ENCODE measurements around the gene ARMH4.

The ARMH4 gene

DNA sequence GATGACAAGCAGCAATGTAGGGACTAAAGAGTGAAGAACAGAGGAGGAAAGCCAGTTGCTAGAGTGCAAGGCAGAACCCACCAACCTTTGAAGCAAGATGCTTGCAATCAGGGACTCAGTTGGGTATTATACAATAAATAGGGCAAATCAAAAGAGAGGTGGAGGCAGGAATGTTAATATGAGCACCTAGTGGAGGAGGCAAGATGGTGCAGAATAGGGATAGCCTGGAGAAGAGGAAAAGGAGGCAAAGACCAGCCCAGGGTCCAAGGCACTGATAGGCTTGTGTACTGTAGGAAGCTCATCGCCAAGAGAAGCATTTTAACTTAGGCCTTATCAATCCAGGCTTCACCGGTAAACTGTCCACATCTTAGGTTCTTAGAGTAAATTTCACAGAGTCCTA lies 137.2 kb downstream of the ARMH4 start:
- no peak for DNase-seq

- DNase-seq = no peak
These were observed 149.4 kb downstream of the ARMH4 start for GRCh38 chr14:58002618-58003017.

DNA sequence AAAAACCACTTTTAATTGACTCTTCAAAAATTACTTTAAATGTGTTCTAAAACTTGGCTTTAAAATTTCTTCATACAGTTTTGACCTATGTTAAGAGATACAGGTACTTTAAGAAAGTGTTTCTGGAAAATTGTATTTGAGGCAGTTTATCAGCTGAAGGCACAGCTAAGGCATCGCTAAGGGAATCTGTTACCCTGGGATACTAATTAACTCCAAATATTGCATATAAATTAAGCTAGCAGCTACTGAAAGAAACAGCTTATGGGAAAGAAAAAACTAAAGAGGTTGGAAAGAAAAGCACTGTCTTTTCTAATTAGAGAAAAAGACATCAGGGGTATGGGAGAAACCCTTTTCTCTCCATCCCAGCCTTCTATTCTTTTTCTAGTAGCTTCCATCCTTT lies 152.0 kb downstream of the ARMH4 start:
- DNase-seq = no peak

- DNase-seq = no peak
These were observed 152.5 kb downstream of the ARMH4 start for GRCh38 chr14:57999471-57999870.

GRCh38 chr14:57998766-57999165 lies 153.2 kb downstream of the ARMH4 start:
- no peak for DNase-seq

- DNase-seq = no peak
These were observed 160.7 kb downstream of the ARMH4 start for GRCh38 chr14:57991353-57991752.

GRCh38 chr14:57988445-57988844 lies 163.6 kb downstream of the ARMH4 start:
- no peak for DNase-seq

GRCh38 chr14:57987596-57988300 lies 164.3 kb downstream of the ARMH4 start:
- DNase-seq = no peak

GRCh38 chr14:57987051-57987450 lies 165.0 kb downstream of the ARMH4 start:
- DNase-seq = no peak

- DNase-seq = no peak
These were observed 169.0 kb downstream of the ARMH4 start for GRCh38 chr14:57982804-57983634.

GRCh38 chr14:57981817-57982560 lies 170.0 kb downstream of the ARMH4 start:
- no peak for DNase-seq

DNA sequence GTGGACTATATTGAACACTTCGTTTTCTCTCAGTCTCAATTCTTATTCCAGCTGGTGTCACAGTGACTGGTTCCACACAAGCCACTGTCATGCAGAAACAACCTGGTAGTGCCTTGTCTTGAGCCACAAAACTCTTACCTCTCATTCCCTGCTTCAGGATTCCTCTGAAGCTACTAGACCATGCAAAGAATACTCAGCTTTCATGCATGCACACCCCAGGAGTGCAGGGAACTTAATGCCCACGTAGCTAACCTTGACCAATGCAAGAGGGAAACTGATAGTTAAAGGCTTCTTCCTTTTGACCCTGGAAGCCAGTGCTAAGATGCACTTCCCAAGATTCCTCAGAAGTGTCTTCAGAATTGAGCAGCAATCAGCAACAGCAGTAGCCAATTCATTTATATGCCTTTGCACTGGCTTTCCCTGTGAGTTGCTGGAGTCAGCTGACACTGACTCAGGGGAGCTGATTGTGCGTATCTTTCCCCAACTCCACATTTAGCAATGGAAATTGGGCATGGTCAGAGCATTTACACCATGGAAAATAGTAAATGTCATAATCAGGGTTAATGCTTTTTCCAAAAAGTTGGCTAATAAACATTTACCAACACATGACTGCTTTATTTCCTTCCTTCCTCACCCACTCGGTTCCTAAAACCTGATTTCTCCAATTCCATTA lies 172.5 kb downstream of the ARMH4 start:
- no peak for DNase-seq

DNA sequence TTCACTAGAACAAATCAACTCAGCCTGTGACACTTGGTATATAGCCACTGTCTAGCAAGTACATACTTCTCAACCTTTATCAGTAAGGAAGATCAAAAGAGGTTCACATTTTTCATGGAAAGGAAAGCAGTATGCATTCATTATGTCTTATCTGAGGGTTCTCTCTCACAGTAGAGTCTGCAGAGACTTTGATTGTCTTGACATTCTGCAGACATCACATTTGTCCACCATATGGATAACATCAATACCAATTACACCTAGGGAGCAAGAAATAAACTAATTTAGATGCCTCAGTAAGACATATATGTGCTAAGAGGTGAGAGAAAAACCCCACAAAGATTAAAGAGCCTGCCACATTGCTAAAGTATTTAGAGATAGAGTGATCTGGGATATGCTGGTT lies 175.3 kb downstream of the ARMH4 start:
- no peak for DNase-seq

DNA sequence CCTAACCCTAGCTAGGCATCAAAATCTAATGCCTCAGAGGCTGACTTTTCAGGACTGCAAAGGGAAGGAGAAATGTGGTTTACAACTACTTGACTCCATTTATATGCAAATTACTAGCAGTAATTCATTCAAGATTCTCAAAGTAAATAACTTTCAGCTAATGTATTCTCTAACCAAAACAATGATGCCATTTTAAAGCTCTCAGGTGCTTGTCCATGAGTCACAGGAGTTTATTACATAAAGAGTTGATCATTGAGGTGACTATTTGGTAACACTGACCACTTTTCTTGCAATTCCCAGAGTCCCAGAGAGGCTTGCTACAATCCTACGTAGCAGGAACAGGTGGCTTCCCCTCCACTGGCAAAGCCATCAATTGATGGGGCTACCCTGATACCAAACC lies 177.1 kb downstream of the ARMH4 start:
- no peak for DNase-seq

DNA sequence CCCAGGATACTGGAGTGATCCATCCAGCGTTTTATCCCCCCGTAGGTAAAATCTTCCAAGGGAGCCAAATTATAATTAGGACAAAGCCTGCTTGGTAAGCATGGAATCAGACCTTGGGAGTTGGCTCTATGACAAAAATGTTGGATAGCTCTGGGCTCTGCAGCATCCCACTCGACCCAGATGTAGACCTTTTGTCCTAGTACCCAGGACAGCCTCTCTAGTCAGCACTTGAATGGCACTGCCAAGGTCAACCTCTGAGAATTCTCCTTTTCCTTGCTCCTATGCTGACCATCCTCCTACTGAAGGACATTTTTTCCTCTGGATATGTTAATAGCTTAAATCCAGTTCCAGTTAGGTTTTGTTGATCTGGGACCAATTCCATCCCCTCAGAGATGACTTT lies 181.4 kb downstream of the ARMH4 start:
- no peak for DNase-seq

DNA sequence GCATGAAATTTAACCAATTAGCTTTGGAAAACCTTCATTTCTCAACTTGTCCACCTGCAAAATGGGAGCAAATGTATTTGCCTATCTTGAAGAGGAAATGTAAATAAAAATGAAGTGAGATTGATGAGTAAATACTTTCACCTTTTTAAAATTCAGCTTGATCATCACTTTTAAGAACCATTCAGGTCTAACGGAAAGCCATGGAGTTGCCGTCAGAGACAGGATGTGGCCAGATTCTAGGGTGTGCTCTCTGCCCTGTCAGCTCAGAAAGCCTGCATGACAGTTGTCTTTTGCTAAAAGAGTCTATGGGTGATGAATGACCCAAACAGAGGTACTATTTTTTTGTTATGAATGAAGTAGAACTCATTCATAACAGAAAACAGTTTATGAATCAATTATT lies 181.8 kb downstream of the ARMH4 start:
- DNase-seq = no peak

DNA sequence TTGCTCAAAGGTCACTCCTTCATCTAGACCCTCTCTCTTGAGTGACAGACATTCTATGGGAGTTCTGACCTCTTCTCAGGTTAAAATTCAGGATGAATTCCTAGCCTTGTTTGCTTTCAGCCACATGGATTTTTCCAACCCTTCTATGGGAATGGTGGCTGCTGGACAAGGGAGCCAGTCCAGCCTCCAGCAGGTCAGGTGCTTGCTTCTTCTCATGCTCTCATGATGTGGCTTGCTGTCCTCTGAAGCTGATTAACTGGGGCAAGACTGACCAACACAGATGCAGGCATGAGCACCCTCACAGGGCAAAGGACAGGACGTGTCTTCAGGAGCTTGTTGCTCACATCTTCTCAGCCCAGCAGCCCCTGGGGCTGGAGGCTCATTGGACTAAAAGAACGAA lies 188.9 kb downstream of the ARMH4 start:
- DNase-seq = no peak

GRCh38 chr14:57962325-57963035 lies 189.5 kb downstream of the ARMH4 start:
- no peak for DNase-seq

DNA sequence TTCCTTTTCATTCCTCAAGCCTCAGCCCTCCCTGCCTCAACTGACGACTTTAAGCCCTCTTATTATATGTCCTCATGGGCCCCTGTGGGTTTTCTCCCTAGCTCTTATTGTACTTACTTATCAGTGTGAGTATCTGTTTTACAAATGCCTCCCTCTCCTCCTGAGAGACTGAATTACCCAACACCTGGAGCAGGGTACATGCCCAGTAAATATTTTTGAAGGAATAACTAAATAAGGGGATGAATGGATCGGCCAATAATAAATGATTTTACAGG lies 190.3 kb downstream of the ARMH4 start:
- DNase-seq = no peak

- DNase-seq = no peak
These were observed 190.8 kb downstream of the ARMH4 start for GRCh38 chr14:57960946-57961785.

DNA sequence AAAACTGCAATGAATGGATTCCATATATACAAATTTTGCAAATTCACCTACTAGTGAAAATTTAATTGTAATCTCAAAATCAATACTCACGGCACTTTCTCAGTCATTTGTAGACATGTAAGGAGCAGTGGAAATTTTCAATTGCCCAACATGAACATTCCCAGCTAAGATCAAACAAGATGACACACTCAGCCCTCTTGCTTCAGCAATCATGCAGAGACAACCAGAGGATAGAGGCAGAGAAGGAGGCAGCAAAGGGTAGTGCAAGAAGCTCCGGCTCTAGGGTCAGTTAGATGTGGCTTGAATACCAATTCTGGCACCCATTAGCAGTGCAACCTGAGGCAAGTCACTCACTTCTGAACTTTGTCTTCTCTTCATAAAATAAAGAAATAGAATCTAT lies 194.6 kb downstream of the ARMH4 start:
- no peak for DNase-seq
